KMS-11 (cell line): Measurements from ENCODE around the gene CMIP.

Source experiments
- H2AFZ ChIP-seq: fragments of 200-600 bp; sonication (generic); 2 replicates; pipeline ENCODE4 v1.6.1; 2016; ENCODE audit warnings: antibody characterized with exemption, mixed run types, low read depth
- H3K27ac ChIP-seq: fragments of 200-600 bp; sonication (generic); 2 replicates; pipeline ENCODE4 v1.6.1; 2016; ENCODE audit warnings: mild to moderate bottlenecking, mixed run types
- H3K27me3 ChIP-seq: fragments of 200-600 bp; sonication (generic); 2 replicates; pipeline ENCODE4 v1.6.1; 2017; ENCODE audit warnings: mild to moderate bottlenecking, low read depth, mixed run types, moderate library complexity; ENCODE audit not compliant: insufficient read depth
- H3K36me3 ChIP-seq: fragments of 200-600 bp; sonication (generic); 2 replicates; pipeline ENCODE4 v1.6.1; 2017; ENCODE audit warnings: mild to moderate bottlenecking, mixed run types; ENCODE audit not compliant: insufficient read depth
- H3K4me1 ChIP-seq: fragments of 200-600 bp; sonication (generic); 2 replicates; pipeline ENCODE4 v1.6.1; 2016; ENCODE audit warnings: mild to moderate bottlenecking, low read depth, mixed run types; ENCODE audit not compliant: poor library complexity, severe bottlenecking
- H3K4me2 ChIP-seq: fragments of 200-600 bp; sonication (generic); 2 replicates; pipeline ENCODE4 v1.7.0; 2016; ENCODE audit warnings: mild to moderate bottlenecking, mixed run types
- H3K4me3 ChIP-seq: fragments of 200-600 bp; sonication (generic); IDR thresholded peaks from 2 replicates; pipeline ENCODE4 v1.6.1; 2017; ENCODE audit warnings: low read depth, low read length, mixed read lengths; ENCODE audit not compliant: insufficient read depth
- H3K79me2 ChIP-seq: fragments of 200-600 bp; sonication (generic); 2 replicates; pipeline ENCODE4 v1.6.1; 2016; ENCODE audit warnings: low read depth, mixed run types; ENCODE audit not compliant: insufficient read depth
- H3K9ac ChIP-seq: fragments of 200-600 bp; sonication (generic); 2 replicates; pipeline ENCODE4 v1.6.1; 2016; ENCODE audit warnings: mild to moderate bottlenecking, mixed run types
- H4K20me1 ChIP-seq: fragments of 200-600 bp; sonication (generic); 2 replicates; pipeline ENCODE4 v1.6.1; 2016; ENCODE audit warnings: mild to moderate bottlenecking, mixed run types; ENCODE audit not compliant: insufficient read depth
- TF ChIP-seq, protein P1 (sequence below): fragments of 200-600 bp; sonication (generic); conservative IDR thresholded peaks from 2 replicates; pipeline ENCODE4 v1.6.1; 2017; ENCODE audit warnings: low read depth, mild to moderate bottlenecking, antibody characterized with exemption, low read length, moderate library complexity, mixed read lengths

Gene CMIP

DNA sequence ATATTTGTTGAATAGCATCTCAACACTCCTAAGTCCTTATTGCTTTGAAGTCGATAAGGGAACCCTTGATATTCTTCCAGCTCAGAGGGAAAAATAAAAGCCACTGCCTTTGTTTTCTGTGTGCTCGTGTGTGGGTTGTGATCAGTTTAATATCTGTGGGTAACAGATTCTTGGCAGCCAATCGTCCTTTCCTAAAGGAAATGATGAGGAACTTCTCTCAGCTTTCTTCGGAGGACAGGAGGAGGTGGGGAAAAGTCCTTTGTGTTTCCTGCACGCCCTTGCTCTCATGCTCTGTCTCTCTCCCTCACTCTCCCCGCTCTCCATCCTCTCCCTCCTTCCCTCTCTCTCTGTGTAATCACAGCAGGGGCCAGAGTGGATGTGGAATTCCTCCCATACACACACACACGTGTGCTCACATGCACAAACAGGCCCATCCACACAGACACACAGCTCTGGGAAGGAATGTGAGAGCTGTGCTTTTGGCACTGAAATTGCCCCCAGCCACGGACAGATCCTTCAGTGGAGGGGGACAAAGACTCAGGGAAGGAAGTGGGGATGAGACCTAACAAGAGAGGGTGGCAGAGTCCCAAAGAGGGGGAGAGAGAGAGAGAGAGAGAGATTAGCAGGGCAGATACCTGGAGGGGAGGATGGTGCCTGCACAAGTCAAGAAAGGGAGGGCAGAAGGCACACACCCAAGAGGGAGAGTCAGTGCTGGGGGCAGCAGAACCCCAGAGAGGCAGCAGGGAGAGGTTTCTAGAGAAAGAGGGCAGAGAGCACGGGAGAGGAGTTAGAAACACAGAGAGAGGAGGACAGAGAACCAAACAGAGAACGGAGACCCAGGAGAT lies 250.9 kb downstream of the CMIP start:
- H3K4me2 ChIP-seq: no peak overlapping the region

DNA sequence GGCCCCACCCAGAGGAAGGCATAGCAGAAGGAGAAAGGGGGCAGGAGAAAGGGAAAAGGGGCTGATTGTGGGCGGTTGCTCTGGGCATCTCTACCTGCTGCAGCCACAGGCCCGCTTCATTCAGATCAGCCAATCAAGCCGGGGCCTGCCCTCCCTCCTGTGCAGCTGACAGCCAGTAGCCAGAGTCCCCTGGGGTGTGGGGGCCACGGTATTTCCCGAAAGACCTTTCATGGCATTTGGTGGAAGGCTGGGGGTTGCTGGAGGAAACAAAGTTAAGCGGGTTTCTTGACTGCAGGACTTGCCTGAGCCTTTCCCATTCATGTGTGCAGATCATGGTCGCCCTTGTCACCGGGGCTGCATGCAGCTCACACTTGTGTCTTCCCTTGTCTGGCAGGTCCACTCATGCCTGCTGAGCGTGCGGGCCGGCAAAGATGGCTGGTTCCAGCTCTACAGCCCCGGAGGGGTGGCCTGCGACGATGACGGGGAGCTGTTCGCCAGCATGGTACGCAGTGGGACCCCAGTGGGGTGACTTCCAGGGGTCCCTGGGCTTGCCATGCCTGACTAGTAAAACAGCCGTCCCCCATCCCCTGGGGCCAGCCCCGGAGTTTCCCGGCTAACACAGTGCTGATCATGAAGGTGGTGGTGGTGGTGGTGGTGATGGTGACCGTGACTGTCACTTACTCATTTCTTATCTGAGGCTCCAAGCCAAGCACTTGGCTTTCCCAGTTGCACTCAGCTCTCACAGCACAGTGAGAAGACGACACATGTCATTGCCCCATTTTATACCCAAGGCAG lies 251.8 kb downstream of the CMIP start:
- no peaks in the 10 kb centered on the region for H3K27me3 ChIP-seq
- no peaks in the 10 kb centered on the region for H3K79me2 ChIP-seq
- no peaks in the 10 kb centered on the region for H4K20me1 ChIP-seq
- peaks cover 7% of the 10 kb centered on the region for H3K4me1 ChIP-seq
- no peak overlapping the region; the same call in 1 of the 2 replicates for H3K27ac ChIP-seq
- TF ChIP-seq, protein P1, sequence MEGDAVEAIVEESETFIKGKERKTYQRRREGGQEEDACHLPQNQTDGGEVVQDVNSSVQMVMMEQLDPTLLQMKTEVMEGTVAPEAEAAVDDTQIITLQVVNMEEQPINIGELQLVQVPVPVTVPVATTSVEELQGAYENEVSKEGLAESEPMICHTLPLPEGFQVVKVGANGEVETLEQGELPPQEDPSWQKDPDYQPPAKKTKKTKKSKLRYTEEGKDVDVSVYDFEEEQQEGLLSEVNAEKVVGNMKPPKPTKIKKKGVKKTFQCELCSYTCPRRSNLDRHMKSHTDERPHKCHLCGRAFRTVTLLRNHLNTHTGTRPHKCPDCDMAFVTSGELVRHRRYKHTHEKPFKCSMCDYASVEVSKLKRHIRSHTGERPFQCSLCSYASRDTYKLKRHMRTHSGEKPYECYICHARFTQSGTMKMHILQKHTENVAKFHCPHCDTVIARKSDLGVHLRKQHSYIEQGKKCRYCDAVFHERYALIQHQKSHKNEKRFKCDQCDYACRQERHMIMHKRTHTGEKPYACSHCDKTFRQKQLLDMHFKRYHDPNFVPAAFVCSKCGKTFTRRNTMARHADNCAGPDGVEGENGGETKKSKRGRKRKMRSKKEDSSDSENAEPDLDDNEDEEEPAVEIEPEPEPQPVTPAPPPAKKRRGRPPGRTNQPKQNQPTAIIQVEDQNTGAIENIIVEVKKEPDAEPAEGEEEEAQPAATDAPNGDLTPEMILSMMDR: no peak
- no peak overlapping the region for H3K4me2 ChIP-seq
- no peak overlapping the region for H3K9ac ChIP-seq
- H3K4me3 ChIP-seq: no peak overlapping the region
- peaks cover 3% of the 10 kb centered on the region; the same call in 1 of the 2 replicates for H3K36me3 ChIP-seq
- no peak overlapping the region for H2AFZ ChIP-seq

More for the DNA sequence above, 250.9 kb downstream of the CMIP start:
- peaks cover 7% of the 10 kb centered on the region for H3K4me1 ChIP-seq
- H2AFZ ChIP-seq: no peak overlapping the region
- H3K27ac ChIP-seq: no peak overlapping the region; the same call in 1 of the 2 replicates
- H4K20me1 ChIP-seq: no peaks in the 10 kb centered on the region
- peaks cover 3% of the 10 kb centered on the region; the same call in 1 of the 2 replicates for H3K36me3 ChIP-seq
- no peak overlapping the region for H3K4me3 ChIP-seq
- no peaks in the 10 kb centered on the region for H3K79me2 ChIP-seq
- H3K27me3 ChIP-seq: no peaks in the 10 kb centered on the region
- no peak overlapping the region for H3K9ac ChIP-seq
- TF ChIP-seq, protein P1: no peak

DNA sequence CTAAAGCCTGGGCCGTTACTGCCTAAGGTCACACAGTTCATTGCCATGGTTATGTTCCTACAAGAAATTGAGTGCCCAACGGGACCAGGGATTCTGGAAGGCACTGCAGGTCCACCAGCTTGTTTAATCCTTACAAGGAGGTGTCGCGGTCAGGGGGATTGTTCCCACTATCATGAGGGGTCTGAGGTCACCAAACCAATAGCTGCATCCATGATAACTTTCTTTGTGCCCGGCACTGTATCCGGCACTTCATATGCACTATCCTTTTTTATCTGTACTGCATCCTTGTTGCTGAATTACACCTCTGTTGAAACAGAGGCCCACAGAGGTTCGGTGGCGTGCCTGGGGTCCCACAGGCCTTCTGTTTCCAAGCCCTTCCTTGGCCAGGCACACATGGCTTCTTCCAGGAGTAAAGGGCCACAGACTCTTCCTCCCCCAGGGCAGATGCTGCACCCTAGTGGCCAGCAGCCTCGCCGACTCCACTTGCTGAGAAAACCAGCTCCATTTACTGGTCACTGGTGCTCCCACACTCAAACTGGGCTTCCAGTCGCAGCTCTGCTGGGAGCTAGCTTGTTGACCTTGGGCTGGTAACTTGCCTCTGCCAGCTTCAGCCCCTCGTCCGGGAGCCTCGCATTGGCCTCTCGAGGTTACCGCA lies 252.5 kb downstream of the CMIP start:
- Histone ChIP-seq H3K4me2 (no peak overlapping the region), H2AFZ (no peak overlapping the region), H3K4me3 (no peak overlapping the region), H3K36me3 (peaks cover 3% of the 10 kb centered on the region; the same call in 1 of the 2 replicates), H3K27me3 (no peaks in the 10 kb centered on the region), H3K9ac (no peak overlapping the region), H3K4me1 (peaks cover 7% of the 10 kb centered on the region), H3K27ac (no peak overlapping the region), H3K79me2 (no peaks in the 10 kb centered on the region), H4K20me1 (no peaks in the 10 kb centered on the region)
- TF ChIP-seq, protein P1: peak; percentile 75

DNA sequence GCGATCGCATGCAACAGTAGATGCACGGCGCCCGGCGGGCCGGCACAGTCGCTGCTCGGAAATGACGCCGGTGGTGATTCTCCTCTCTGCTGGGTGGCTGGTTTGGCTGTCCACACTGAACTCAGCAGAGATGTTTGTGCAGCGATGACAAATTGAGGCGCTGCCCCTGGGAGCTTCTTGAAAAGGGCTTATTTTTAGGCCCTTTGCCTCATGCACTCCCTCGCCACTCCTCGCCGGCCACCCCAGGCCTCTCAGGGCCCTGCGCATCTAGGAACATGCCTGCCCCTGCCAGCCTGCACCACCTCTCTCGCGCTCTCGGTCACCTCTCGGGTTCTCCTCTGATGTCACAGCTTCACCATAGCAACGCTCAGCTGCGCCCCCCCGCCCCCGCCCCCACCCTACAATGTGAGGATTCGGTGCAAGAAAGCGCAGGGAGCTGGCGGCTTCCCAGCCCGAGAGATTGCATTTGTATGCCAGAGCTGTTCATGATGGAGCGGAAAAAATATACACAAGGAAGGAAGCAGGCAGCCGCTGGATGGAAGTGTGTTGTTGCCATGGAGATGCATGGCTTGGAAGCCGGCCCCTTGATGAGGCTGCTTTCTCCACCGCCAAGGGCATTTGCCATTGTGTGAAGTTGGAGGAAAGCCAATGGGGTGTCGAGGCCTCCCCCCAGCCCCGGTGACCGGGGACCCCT lies 253.2 kb downstream of the CMIP start:
- H3K4me3 ChIP-seq: no peak overlapping the region
- H2AFZ ChIP-seq: no peak overlapping the region
- TF ChIP-seq, protein P1: peak; percentile 9; the same call in 1 of the 2 replicates
- no peaks in the 10 kb centered on the region for H3K79me2 ChIP-seq
- H3K4me1 ChIP-seq: peaks cover 7% of the 10 kb centered on the region
- no peak overlapping the region for H3K27ac ChIP-seq
- H3K9ac ChIP-seq: no peak overlapping the region
- peaks cover under 1% of the 10 kb centered on the region; the same call in 1 of the 2 replicates for H3K36me3 ChIP-seq
- H4K20me1 ChIP-seq: no peaks in the 10 kb centered on the region
- no peak overlapping the region for H3K4me2 ChIP-seq
- H3K27me3 ChIP-seq: no peaks in the 10 kb centered on the region
